HG02759 (cell line): ENCODE data around the gene APCDD1L.
"Not testable (repeated sequence)": the region's sequence is repeated elsewhere in the genome, so short reads cannot be mapped to it uniquely, and the experiment has no call there.

ENCODE experiments used
- ATAC-seq: cut with Tn5 transposase; IDR thresholded peaks from one replicate; pipeline ENCODE4 v1.9.1; 2021; ENCODE audit warnings: mild to moderate bottlenecking, moderate library complexity; ENCODE audit not compliant: unreplicated experiment

APCDD1L gene

GRCh38 chr20:58518387-58518786 is 3.2 kb upstream of the APCDD1L start:
- ATAC-seq = no peak

GRCh38 chr20:58514321-58515232 is 622 bp downstream of the APCDD1L start:
- no peak for ATAC-seq

GRCh38 chr20:58513580-58514285 is 1.5 kb downstream of the APCDD1L start:
- no peak for ATAC-seq

GRCh38 chr20:58512808-58513552 is 2.2 kb downstream of the APCDD1L start:
- ATAC-seq = no peak

GRCh38 chr20:58511861-58512260 is 3.3 kb downstream of the APCDD1L start:
- ATAC-seq = no peak

- ATAC-seq = no peak
Observed at GRCh38 chr20:58511364-58511763, 3.8 kb downstream of the APCDD1L start.

GRCh38 chr20:58510921-58511320 is 4.3 kb downstream of the APCDD1L start:
- no peak for ATAC-seq

GRCh38 chr20:58508762-58509395 is 6.3 kb downstream of the APCDD1L start:
- ATAC-seq = no peak

GRCh38 chr20:58506999-58507398 is 8.2 kb downstream of the APCDD1L start:
- not testable (repeated sequence) for ATAC-seq

- ATAC-seq = no peak
Observed at GRCh38 chr20:58504566-58504965, 10.6 kb downstream of the APCDD1L start.

- no peak for ATAC-seq
Observed at GRCh38 chr20:58503668-58504067, 11.5 kb downstream of the APCDD1L start.

- ATAC-seq = no peak
Observed at GRCh38 chr20:58500256-58500655, 14.9 kb downstream of the APCDD1L start.

- ATAC-seq = no peak
Observed at GRCh38 chr20:58498470-58499068, 16.6 kb downstream of the APCDD1L start.

- no peak for ATAC-seq
Observed at GRCh38 chr20:58497724-58498469, 17.3 kb downstream of the APCDD1L start.

- ATAC-seq = no peak
Observed at GRCh38 chr20:58497076-58497641, 18.0 kb downstream of the APCDD1L start.

GRCh38 chr20:58496429-58496769 is 18.8 kb downstream of the APCDD1L start:
- no peak for ATAC-seq

GRCh38 chr20:58495623-58496428 is 19.4 kb downstream of the APCDD1L start:
- no peak for ATAC-seq

- ATAC-seq = no peak
Observed at GRCh38 chr20:58494923-58495622, 20.1 kb downstream of the APCDD1L start.
